ENCODE results near the gene SLC12A2.

The SLC12A2 gene

DNA sequence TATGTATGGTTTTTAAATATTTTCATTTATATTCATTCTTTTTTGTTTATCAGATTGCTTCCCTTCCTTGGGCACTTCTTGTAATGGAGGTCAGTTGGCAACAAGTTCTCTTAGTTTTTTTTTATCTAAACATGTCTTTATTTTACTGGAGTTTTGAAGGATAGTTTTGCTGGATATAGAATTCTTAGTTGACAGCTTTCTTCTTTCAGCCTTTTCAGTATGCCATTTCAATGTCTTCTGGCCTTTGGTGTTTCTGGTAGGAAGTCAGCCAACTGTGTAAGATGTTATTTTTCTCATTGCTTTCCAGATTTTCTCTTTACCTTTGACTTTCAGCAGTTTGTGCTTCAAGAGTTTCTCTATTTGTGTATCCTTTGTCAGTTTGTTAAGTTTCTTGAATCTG is 14.2 kb downstream of the SLC12A2 start:
- Histone ChIP-seq H3K9ac (ENCODE audit: low read length) (no peak overlapping the region), H3K4me1 (ENCODE audit: insufficient read depth, low read length, severe bottlenecking) (no peaks in the 10 kb centered on the region), H3K4me3 (ENCODE audit: low read depth, low read length, poor library complexity, severe bottlenecking) (no peak overlapping the region), H3K27me3 (ENCODE audit: insufficient read depth, low read length) (no peaks in the 10 kb centered on the region), H3K4me2 (ENCODE audit: low read length) (no peak overlapping the region), H2AFZ (ENCODE audit: low read length) (no peak overlapping the region), H4K20me1 (ENCODE audit: insufficient read depth, low read length) (no peaks in the 10 kb centered on the region), H3K27ac (ENCODE audit: low read depth, low read length, poor library complexity, severe bottlenecking) (no peak overlapping the region), H3K9me2 (ENCODE audit: low read depth, low read length) (no peaks in the 10 kb centered on the region), H3F3A (ENCODE audit: insufficient read depth, low read length) (no peaks in the 10 kb centered on the region), H3K36me3 (ENCODE audit: insufficient read depth, low read length) (peaks cover 36% of the 10 kb centered on the region), H3K79me2 (ENCODE audit: insufficient read depth, low read length) (peaks cover 59% of the 10 kb centered on the region), H3K9me3 (ENCODE audit: low read length) (peaks cover 17% of the 10 kb centered on the region; the same call in 1 of the 2 replicates)
- TF ChIP-seq EZH2 (IDR thresholded peaks at IDR 0.05; ENCODE audit: borderline replicate concordance, low read length) = no peak

DNA sequence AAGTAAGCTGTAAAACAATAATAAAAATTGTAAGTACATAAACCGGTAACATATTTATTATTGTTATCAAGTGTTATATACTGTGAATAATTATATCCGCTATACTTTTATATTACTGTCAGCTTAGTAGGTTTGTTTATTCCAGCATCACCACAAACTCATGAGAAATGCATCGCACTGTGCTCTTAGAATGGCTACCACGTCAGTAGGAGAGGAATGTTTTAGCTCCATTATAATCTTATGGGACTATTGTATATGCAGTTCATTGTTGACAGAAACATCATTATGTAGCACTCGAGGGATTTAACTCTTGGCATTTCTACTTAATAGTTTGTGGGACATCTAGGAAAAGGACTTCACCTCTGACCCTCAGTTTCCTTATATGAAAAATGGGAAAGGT is 16.4 kb downstream of the SLC12A2 start:
- no peaks in the 10 kb centered on the region for H4K20me1 ChIP-seq (ENCODE audit: insufficient read depth, low read length)
- H3K9me3 ChIP-seq (ENCODE audit: low read length) = peaks cover 14% of the 10 kb centered on the region; the same call in 1 of the 2 replicates

DNA sequence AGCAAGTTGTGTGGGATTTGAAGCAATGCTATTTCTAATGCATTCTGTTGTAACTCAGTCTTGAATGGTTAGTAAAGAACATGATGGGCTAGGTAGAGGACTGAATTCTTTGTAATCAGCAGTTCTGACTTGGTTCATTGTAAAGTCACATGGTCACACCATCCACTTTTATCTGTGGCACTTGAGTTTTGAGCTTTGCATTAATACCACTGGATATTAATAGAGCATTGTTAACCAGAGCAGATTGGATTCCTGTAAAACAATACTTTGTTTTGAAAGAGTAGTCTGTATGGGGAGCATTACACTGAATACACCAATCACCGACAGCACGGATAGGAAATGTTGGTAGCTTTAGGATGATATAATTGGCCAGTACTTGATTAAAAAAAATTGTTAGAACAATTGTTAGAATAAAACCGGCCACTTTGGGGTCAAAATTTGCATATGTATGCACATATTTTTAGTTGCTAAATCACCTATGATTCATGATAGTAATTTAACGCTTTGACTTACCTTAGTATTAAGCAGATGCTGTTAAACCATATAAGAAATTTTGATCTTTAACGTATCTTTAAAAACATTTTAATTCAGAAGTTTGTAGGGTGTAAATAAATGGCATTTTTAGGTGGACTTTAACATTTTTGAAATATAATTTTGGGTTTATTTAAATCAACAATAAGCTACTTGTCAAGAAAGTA is 17.4 kb downstream of the SLC12A2 start:
- Histone ChIP-seq H3K9me2 (ENCODE audit: low read depth, low read length) (no peaks in the 10 kb centered on the region), H3K9ac (ENCODE audit: low read length) (no peak overlapping the region), H3K79me2 (ENCODE audit: insufficient read depth, low read length) (peaks cover 64% of the 10 kb centered on the region), H3F3A (ENCODE audit: insufficient read depth, low read length) (no peaks in the 10 kb centered on the region), H3K4me1 (ENCODE audit: insufficient read depth, low read length, severe bottlenecking) (no peaks in the 10 kb centered on the region), H3K9me3 (ENCODE audit: low read length) (peaks cover 14% of the 10 kb centered on the region; the same call in 1 of the 2 replicates), H3K36me3 (ENCODE audit: insufficient read depth, low read length) (peaks cover 28% of the 10 kb centered on the region), H3K27me3 (ENCODE audit: insufficient read depth, low read length) (no peaks in the 10 kb centered on the region), H2AFZ (ENCODE audit: low read length) (no peak overlapping the region), H3K27ac (ENCODE audit: low read depth, low read length, poor library complexity, severe bottlenecking) (no peak overlapping the region), H4K20me1 (ENCODE audit: insufficient read depth, low read length) (no peaks in the 10 kb centered on the region), H3K4me3 (ENCODE audit: low read depth, low read length, poor library complexity, severe bottlenecking) (no peak overlapping the region), H3K4me2 (ENCODE audit: low read length) (no peak overlapping the region)
- TF ChIP-seq, protein P1, sequence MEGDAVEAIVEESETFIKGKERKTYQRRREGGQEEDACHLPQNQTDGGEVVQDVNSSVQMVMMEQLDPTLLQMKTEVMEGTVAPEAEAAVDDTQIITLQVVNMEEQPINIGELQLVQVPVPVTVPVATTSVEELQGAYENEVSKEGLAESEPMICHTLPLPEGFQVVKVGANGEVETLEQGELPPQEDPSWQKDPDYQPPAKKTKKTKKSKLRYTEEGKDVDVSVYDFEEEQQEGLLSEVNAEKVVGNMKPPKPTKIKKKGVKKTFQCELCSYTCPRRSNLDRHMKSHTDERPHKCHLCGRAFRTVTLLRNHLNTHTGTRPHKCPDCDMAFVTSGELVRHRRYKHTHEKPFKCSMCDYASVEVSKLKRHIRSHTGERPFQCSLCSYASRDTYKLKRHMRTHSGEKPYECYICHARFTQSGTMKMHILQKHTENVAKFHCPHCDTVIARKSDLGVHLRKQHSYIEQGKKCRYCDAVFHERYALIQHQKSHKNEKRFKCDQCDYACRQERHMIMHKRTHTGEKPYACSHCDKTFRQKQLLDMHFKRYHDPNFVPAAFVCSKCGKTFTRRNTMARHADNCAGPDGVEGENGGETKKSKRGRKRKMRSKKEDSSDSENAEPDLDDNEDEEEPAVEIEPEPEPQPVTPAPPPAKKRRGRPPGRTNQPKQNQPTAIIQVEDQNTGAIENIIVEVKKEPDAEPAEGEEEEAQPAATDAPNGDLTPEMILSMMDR (IDR thresholded peaks at IDR 0.05; ENCODE audit: low read length) = no peak
- no peak for TF ChIP-seq EZH2 (IDR thresholded peaks at IDR 0.05; ENCODE audit: borderline replicate concordance, low read length)

More for the DNA sequence above, 16.4 kb downstream of the SLC12A2 start:
- Histone ChIP-seq H3K27me3 (ENCODE audit: insufficient read depth, low read length) (no peaks in the 10 kb centered on the region), H3K4me2 (ENCODE audit: low read length) (no peak overlapping the region), H3K9ac (ENCODE audit: low read length) (no peak overlapping the region), H2AFZ (ENCODE audit: low read length) (no peak overlapping the region), H3F3A (ENCODE audit: insufficient read depth, low read length) (no peaks in the 10 kb centered on the region), H3K4me1 (ENCODE audit: insufficient read depth, low read length, severe bottlenecking) (no peaks in the 10 kb centered on the region), H3K4me3 (ENCODE audit: low read depth, low read length, poor library complexity, severe bottlenecking) (no peak overlapping the region), H3K27ac (ENCODE audit: low read depth, low read length, poor library complexity, severe bottlenecking) (no peak overlapping the region), H3K36me3 (ENCODE audit: insufficient read depth, low read length) (peaks cover 28% of the 10 kb centered on the region), H3K9me2 (ENCODE audit: low read depth, low read length) (no peaks in the 10 kb centered on the region), H3K79me2 (ENCODE audit: insufficient read depth, low read length) (peaks cover 63% of the 10 kb centered on the region)
- TF ChIP-seq, protein P1 (IDR thresholded peaks at IDR 0.05; ENCODE audit: low read length) = no peak
- no peak for TF ChIP-seq EZH2 (IDR thresholded peaks at IDR 0.05; ENCODE audit: borderline replicate concordance, low read length)

DNA sequence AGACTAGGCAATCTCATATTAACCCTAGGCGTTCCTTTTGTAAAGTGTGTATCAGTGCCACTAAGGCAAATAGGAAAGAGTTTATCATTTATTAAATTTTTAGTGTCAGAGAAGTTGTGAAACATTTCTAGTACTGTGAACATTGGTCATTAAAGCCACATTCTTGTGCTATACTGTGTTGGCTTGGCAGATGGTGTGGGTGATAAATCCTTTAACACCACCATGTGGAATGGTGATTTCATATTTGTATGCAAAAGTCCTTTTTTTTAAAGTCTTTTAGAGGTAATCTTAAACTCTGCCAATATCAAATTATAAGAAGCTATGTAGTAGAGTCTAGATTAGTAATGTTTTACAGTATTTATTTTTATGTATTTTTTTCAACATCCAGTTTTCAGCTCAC is 18.1 kb downstream of the SLC12A2 start:
- Histone ChIP-seq H3K27me3 (ENCODE audit: insufficient read depth, low read length) (no peaks in the 10 kb centered on the region), H3K36me3 (ENCODE audit: insufficient read depth, low read length) (peaks cover 28% of the 10 kb centered on the region), H3K9ac (ENCODE audit: low read length) (no peak overlapping the region), H3K9me2 (ENCODE audit: low read depth, low read length) (no peaks in the 10 kb centered on the region), H2AFZ (ENCODE audit: low read length) (no peak overlapping the region), H3K27ac (ENCODE audit: low read depth, low read length, poor library complexity, severe bottlenecking) (no peak overlapping the region), H3K79me2 (ENCODE audit: insufficient read depth, low read length) (peaks cover 68% of the 10 kb centered on the region), H3K4me3 (ENCODE audit: low read depth, low read length, poor library complexity, severe bottlenecking) (no peak overlapping the region), H3F3A (ENCODE audit: insufficient read depth, low read length) (no peaks in the 10 kb centered on the region), H3K4me2 (ENCODE audit: low read length) (no peak overlapping the region), H3K9me3 (ENCODE audit: low read length) (peaks cover 14% of the 10 kb centered on the region; the same call in 1 of the 2 replicates), H4K20me1 (ENCODE audit: insufficient read depth, low read length) (no peaks in the 10 kb centered on the region), H3K4me1 (ENCODE audit: insufficient read depth, low read length, severe bottlenecking) (no peaks in the 10 kb centered on the region)
- TF ChIP-seq, protein P1 (IDR thresholded peaks at IDR 0.05; ENCODE audit: low read length) = no peak
- TF ChIP-seq EZH2 (IDR thresholded peaks at IDR 0.05; ENCODE audit: borderline replicate concordance, low read length) = no peak

Measured in OCI-LY1 (cell line).